Dendritic cell treated with granulocyte-macrophage colony-stimulating factor and Interleukin-4, amounts not matched to agents 40 ng/mL and 50 ng/mL, for 4 days (primary cell): ENCODE results near the gene ISG15.
"Not testable (repeated sequence)": the region's sequence is repeated elsewhere in the genome, so short reads cannot be mapped to it uniquely, and the experiment has no call there.

Experiments
- H3K27ac Mint-ChIP-seq: one replicate; pipeline ENCODE4 v1.8.0; 2022; ENCODE audit warnings: mild to moderate bottlenecking, mixed read lengths
- H3K27me3 Mint-ChIP-seq: one replicate; pipeline ENCODE4 v1.8.0; 2022; ENCODE audit warnings: mild to moderate bottlenecking, mixed read lengths
- H3K36me3 Mint-ChIP-seq: one replicate; pipeline ENCODE4 v1.8.0; 2022; ENCODE audit warnings: low read depth, mixed read lengths
- H3K4me1 Mint-ChIP-seq: one replicate; pipeline ENCODE4 v1.8.0; 2022; ENCODE audit warnings: low read depth, mixed read lengths
- H3K4me3 Mint-ChIP-seq: one replicate; pipeline ENCODE4 v1.8.0; 2022; ENCODE audit warnings: mild to moderate bottlenecking, moderate library complexity, mixed read lengths
- H3K9me3 Mint-ChIP-seq: one replicate; pipeline ENCODE4 v1.8.0; 2022; ENCODE audit warnings: mixed read lengths
- intact Hi-C: fragments of 100-400 bp; cut with micrococcal nuclease; formaldehyde crosslinking; loops from one replicate; pipeline ENCODE4 v1.15.0; 2022

Gene ISG15

DNA sequence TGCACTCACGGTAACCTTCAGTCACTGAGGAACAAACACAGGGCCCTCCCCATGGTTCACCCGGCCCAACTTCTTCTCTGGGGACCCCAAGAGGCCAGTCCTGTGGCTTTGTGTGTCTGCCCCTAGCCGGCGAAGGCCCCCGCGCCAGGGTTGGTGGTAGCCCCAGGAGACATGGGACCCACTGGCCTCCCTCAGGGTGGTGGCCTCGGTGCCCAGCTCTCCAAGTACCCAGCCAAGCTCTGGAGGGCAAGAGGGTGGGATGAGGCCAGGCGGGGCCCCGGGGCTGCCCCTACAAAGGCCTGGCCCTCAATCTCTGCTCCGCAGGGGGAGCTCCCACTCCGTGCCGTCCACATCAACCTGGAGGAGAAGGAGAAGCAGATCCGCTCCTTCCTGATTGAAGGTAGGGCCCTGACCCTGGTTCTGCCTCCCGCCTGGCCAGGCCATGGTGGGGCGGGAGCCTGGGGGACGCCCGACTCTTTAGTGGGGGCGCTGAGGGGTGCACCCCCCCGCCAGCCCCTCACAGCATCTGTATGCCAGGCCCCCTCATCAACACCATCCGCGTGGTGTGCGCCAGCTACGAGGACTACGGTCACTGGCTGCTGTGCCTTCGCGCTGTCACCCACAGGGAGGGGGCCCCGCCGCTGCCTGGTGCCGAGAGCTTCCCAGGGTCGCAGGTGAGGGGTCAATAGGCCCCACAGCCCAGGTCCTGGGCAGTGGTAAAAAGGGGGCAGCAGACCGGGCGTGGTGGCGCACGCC is 41.4 kb upstream of the ISG15 start:
- Mint-ChIP-seq H3K36me3 (no peaks in the 10 kb centered on the region), H3K27ac (no peak overlapping the region), H3K4me1 (peaks cover 9% of the 10 kb centered on the region), H3K9me3 (no peaks in the 10 kb centered on the region), H3K4me3 (no peak overlapping the region), H3K27me3 (peaks cover 77% of the 10 kb centered on the region)
- intact Hi-C loops: no loop called here

DNA sequence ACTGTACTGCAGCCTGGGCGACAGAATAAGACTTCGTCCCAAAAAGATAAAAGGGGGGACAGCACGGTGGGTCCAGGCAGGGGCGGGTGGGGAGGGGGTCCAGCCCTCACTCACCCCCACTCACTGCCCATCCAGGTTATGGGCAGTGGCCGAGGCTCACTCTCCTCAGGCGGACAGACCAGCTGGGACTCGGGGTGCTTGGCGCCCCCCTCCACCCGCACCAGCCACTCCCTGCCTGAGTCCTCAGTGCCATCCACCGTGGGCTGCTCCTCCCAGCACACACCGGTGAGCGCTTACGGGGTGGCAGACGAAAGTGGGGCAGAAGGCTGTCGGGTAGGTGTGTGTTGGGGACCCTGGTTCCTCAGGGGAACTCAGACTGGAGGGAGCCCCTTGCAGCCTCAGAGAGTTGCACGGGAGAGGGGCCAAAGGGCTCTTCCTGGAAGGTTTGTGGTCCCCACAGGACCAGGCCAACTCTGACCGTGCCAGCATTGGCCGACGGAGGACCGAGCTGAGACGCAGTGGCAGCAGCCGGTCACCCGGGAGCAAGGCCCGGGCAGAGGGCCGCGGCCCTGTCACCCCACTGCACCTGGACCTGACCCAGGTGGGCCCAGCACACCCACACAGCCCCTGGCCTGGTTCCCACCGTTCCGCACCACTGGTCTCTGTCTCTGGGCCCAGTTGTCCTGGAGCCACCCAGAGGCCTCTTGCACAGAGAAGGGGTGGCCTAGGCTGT is 40.4 kb upstream of the ISG15 start:
- intact Hi-C loops: no loop called here
- H3K27ac Mint-ChIP-seq: no peak overlapping the region
- H3K4me3 Mint-ChIP-seq: no peak overlapping the region
- peaks cover 5% of the 10 kb centered on the region for H3K4me1 Mint-ChIP-seq
- H3K36me3 Mint-ChIP-seq: no peaks in the 10 kb centered on the region
- H3K9me3 Mint-ChIP-seq: no peaks in the 10 kb centered on the region
- peaks cover 69% of the 10 kb centered on the region for H3K27me3 Mint-ChIP-seq

DNA sequence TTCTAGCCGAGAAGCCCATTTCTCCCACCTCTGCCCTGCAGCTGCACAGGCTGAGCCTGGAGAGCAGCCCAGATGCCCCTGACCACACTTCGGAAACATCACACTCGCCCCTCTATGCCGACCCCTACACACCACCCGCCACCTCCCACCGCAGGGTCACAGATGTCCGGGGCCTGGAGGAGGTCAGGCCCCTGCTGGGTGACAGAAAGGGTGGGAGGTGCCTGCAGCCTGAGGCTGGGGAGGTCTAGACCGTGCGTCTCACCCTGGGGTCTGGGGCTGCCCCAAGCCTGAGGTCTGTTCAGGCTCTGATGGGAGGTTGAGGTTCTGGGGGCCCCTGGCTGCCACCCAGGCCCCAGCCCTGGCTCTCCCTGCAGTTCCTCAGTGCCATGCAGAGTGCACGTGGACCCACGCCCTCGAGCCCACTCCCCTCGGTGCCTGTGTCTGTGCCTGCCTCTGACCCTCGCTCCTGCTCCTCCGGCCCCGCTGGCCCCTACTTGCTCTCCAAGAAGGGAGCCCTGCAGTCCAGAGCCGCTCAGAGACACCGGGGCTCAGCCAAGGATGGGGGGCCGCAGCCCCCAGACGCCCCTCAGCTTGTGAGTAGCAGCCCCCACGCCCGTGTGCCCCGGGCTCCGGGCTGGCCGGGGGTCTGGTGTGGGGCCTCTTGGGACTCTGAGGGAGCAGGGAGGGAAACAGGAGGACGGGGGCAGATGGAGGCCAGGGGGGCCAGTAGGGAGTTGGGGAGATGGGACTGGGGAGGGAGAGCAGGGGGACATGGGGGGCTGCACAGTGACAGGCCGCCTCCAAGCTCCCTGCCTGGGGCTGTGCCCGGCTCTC is 39.6 kb upstream of the ISG15 start:
- no peak overlapping the region for H3K4me3 Mint-ChIP-seq
- no peaks in the 10 kb centered on the region for H3K9me3 Mint-ChIP-seq
- H3K4me1 Mint-ChIP-seq: peaks cover 5% of the 10 kb centered on the region
- no peak overlapping the region for H3K27ac Mint-ChIP-seq
- peaks cover 65% of the 10 kb centered on the region for H3K27me3 Mint-ChIP-seq
- intact Hi-C loops: no loop called here
- H3K36me3 Mint-ChIP-seq: no peaks in the 10 kb centered on the region

DNA sequence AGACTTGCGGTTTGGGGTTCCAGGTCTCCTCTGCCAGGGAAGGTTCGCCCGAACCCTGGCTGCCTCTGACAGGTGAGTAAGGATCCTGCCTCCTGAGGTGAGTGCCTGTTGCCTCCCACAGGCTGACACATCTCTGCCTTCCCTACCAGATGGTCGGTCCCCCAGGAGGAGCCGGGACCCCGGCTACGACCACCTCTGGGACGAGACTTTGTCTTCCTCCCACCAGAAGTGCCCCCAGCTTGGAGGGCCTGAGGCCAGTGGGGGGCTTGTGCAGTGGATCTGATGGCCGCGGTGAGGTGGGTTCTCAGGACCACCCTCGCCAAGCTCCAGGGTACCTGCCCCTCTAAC is 39.0 kb upstream of the ISG15 start:
- peaks cover 64% of the 10 kb centered on the region for H3K27me3 Mint-ChIP-seq
- H3K4me3 Mint-ChIP-seq: no peak overlapping the region
- no peak overlapping the region for H3K27ac Mint-ChIP-seq
- intact Hi-C loops: no loop called here
- H3K4me1 Mint-ChIP-seq: peaks cover 5% of the 10 kb centered on the region
- H3K36me3 Mint-ChIP-seq: no peaks in the 10 kb centered on the region
- no peaks in the 10 kb centered on the region for H3K9me3 Mint-ChIP-seq

DNA sequence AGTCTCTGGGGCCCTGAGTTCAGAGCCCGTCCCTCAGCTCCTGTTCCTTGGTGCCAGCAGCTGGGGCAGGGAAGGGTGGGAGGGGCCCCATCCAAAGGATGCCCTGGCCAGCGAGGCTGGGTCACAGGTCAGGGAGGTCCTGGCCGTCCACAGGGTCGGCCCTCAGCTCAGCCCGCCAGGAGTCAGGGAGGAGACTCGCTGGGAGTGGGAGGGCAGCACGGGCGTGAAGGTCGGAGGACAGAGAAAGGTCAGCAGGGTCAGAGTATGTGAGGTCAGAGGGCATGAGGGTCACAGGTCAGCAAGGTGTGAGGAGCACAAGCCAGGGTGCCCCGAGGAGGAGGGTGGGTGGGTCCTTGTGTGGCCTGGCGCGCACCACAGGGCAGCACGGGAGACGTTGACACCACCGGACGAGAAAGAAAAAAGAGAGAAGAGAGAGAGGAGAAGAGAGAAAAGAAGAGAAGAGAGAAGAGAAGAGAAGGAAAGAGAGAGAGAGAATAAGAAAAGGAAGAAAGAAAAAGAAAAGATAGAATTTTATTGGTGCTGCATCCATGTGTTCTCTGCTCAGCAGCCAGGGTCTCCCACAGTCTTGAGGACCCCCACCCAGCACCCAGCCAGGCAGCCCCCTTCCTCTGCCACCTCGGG is 38.5 kb upstream of the ISG15 start:
- no peak overlapping the region for H3K27ac Mint-ChIP-seq
- intact Hi-C loops: no loop called here
- H3K4me1 Mint-ChIP-seq: peaks cover 5% of the 10 kb centered on the region
- H3K4me3 Mint-ChIP-seq: no peak overlapping the region
- H3K36me3 Mint-ChIP-seq: no peaks in the 10 kb centered on the region
- no peaks in the 10 kb centered on the region for H3K9me3 Mint-ChIP-seq
- H3K27me3 Mint-ChIP-seq: peaks cover 62% of the 10 kb centered on the region

DNA sequence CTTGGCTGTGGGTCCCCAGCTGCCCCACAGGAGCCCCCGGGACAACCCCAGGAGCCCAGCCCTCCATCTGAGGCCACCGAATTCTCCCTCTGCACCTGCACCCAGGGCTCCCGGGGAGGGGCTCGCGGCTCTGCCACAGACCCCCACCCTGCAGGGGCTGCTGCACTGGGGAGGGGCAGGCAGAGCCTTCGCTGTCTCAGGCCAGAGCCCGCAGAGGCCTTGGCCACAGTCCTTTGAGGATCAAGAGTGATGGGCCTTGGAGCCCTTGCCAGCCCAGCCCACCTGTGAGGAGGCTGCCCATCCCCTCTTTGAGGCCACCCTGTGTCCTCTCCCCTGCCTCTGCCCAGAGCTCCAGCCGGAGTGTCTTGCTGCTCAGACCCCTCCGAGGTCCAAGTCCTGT is 37.9 kb upstream of the ISG15 start:
- H3K9me3 Mint-ChIP-seq: no peaks in the 10 kb centered on the region
- peaks cover 5% of the 10 kb centered on the region for H3K4me1 Mint-ChIP-seq
- peaks cover 60% of the 10 kb centered on the region for H3K27me3 Mint-ChIP-seq
- no peak overlapping the region for H3K4me3 Mint-ChIP-seq
- no peaks in the 10 kb centered on the region for H3K36me3 Mint-ChIP-seq
- no peak overlapping the region for H3K27ac Mint-ChIP-seq
- intact Hi-C loops: no loop called here

DNA sequence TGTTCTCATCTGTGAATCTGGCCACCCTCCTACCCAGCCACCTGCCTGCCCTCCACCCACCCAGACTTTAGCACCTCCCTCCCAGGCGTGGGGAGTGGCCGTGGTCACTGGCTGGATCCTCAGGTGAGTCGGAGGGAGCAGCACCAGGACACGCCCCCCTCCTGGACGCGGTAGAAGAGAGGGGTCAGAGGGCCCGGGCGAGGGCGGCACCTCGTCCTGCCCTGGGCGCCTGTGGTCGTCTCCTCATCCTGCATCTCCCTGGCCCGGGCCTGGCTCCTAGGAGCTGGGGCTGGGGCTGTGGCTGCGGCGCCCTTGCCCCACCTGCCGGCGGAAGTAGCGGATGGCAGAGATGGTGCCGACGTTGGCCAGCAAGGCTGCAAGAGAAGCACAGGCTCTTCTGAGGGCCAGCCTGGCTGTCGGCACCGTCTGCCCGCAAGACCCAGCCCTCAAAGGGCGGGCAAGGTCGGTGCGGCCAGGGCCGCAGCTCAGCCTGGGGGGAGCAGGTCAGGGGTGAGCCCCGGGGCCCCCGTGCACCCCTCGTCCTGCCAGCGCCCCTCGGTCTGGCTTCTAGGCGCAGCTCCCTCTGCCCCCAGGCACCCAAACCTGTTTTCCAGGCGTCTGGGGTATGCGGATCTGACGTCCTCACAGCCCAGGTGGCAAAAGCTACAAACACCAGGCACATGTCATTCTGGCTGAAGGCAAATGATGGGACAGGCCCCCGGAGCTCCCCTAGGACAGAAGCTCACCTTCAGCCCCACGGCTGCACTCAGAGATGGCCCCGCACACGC is 37.2 kb upstream of the ISG15 start:
- Mint-ChIP-seq H3K4me1 (peaks cover 5% of the 10 kb centered on the region), H3K27ac (no peak overlapping the region), H3K9me3 (no peaks in the 10 kb centered on the region), H3K36me3 (no peaks in the 10 kb centered on the region), H3K4me3 (no peak overlapping the region), H3K27me3 (peaks cover 59% of the 10 kb centered on the region)
- intact Hi-C loops: loop anchor here (1.0 kb wide), 1 partner anchor 72 kb away; no protein-coding TSS in a partner anchor

DNA sequence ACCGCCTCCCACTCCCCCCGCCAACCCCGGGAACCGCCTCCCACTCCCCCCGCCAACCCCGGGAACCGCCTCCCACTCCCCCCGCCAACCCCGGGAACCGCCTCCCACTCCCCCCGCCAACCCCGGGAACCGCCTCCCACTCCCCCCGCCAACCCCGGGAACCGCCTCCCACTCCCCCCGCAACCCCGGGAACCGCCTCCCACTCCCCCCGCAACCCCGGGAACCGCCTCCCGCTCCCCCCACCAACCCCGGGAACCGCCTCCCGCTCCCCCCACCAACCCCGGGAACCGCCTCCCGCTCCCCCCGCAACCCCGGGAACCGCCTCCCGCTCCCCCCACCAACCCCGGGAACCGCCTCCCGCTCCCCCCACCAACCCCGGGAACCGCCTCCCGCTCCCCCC is 36.5 kb upstream of the ISG15 start:
- H3K9me3 Mint-ChIP-seq, H3K27ac Mint-ChIP-seq, H3K4me1 Mint-ChIP-seq, H3K4me3 Mint-ChIP-seq, H3K36me3 Mint-ChIP-seq: not testable (repeated sequence)
- intact Hi-C loops: loop anchor here (1.0 kb wide), 1 partner anchor 72 kb away; no protein-coding TSS in a partner anchor
- H3K27me3 Mint-ChIP-seq: peaks cover 56% of the 10 kb centered on the region

DNA sequence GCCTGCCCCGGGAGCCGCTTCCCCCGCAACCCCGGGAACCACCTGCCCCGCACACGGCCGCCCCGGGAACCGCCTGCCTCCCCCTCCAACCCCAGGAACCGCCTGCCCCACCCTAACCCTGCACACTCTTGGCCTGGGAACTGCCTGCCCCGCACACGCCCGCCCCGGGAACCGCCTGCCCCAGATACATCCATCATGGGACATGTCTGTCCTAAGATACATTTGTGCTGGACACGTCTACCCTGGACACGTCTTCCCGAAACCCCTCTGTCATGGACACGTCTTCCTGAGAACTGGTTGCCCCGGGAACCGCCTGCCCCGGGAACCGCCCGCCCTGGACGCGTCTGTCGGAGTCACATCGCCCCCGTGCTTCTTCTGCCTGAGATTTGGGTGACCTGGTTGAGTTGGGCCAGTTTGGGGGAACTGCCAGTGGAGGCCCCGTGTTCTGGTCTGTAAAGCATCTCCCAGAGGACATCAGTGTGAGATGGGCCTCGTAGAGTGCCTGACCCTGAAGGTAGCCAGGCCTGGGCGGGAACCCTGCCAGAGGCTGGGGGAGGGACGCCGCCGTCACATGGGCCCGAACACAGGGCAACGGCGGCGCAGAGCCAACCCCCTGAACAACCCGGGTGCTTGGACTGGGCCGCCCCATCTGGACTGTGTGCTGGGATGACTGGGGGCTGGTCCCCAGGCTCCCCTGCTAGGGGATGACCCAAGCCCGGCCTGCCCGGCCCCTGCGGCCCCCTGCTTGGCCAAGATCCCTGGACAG is 35.0 kb upstream of the ISG15 start:
- H3K4me1 Mint-ChIP-seq: peaks cover 5% of the 10 kb centered on the region
- H3K27me3 Mint-ChIP-seq: peaks cover 55% of the 10 kb centered on the region
- H3K27ac Mint-ChIP-seq: no peak overlapping the region
- no peak overlapping the region for H3K4me3 Mint-ChIP-seq
- intact Hi-C loops: no loop called here
- no peaks in the 10 kb centered on the region for H3K36me3 Mint-ChIP-seq
- H3K9me3 Mint-ChIP-seq: no peaks in the 10 kb centered on the region

DNA sequence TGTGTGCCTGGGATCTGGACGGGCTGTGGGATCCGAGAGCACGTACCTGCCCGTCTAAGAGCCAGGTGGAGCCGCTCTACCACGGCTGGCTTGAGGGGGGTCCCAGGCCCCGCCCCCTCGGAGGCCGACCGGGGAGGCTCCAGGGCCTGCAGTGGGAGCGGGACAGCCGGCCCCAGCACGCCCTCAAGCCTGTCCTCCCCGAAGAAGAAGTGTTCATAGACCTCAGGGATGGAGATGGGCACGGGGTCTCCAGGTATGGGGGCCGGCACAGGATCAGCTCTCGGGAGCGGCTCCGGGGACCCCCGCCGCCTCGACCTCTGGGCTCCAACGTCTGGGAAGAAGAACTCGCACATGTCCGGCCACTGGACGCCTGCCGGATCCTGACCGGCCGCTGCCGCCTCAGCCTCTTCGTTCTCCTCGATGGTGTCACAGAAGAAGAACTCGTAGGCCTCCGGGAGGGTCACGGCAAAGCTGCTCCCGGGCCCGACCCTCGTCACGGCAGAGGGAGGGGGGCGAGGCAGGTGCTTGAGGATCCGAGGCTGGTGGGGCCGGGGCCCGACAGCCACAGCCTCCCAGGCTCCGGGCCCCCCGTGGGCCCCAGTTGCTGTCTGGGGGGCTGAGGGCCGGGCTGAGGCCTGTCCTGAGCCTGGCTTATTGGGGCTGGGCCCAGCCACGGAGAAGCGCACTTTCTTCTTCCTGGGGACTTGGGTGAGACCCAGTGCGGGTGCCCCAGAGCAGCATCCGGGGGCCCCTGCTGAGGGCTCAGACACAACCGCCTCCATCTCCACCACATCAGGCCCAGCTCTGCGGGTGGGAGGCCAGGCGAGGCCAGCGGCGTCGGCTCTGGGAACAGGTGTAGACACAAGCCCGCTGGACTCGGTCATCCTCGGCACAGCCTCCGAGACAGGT is 34.2 kb upstream of the ISG15 start:
- H3K36me3 Mint-ChIP-seq: no peaks in the 10 kb centered on the region
- no peaks in the 10 kb centered on the region for H3K9me3 Mint-ChIP-seq
- H3K27ac Mint-ChIP-seq: no peak overlapping the region
- no peak overlapping the region for H3K4me3 Mint-ChIP-seq
- intact Hi-C loops: no loop called here
- H3K4me1 Mint-ChIP-seq: peaks cover 5% of the 10 kb centered on the region
- peaks cover 57% of the 10 kb centered on the region for H3K27me3 Mint-ChIP-seq

DNA sequence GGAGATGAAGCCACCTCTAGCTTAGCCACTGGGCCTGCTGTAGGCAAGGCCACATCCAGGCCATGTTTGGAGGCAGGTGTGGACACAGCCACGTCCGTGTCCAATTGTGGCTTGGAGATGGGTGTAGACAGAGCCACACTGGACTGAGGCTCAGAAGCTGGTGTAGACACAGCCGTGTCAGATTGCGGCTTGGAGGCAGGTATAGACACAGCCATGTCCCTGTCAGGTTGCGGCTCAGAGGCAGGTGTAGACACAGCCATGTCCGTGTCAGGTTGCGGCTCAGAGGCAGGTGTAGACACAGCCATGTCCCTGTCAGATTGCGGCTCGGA is 33.6 kb upstream of the ISG15 start:
- Mint-ChIP-seq H3K36me3 (no peaks in the 10 kb centered on the region), H3K27me3 (peaks cover 52% of the 10 kb centered on the region), H3K27ac (no peak overlapping the region), H3K9me3 (no peaks in the 10 kb centered on the region), H3K4me3 (no peak overlapping the region), H3K4me1 (peaks cover 5% of the 10 kb centered on the region)
- intact Hi-C loops: no loop called here

DNA sequence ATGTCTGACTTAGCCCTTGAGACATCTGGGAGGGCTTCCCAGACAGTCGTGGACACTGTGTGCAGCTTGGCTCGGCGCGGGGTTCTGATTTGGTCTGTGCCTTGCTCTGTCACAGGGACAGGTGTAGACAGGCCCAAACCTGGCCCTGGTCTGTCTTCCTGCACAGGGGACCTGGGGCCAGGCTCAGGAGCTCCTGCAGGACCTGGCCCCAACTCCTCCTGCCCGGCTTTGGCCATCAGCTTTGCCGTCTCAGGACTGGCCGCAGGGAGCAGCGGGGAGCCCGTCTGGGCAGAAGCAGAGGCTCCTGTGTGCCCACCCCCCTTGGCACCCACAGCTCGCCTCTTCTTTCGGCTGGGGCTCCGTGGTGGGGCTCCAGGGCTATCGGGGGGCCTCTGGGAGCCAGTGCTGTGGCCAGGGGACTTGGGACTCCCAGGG is 33.1 kb upstream of the ISG15 start:
- peaks cover 5% of the 10 kb centered on the region for H3K4me1 Mint-ChIP-seq
- no peak overlapping the region for H3K4me3 Mint-ChIP-seq
- no peak overlapping the region for H3K27ac Mint-ChIP-seq
- H3K27me3 Mint-ChIP-seq: peaks cover 53% of the 10 kb centered on the region
- intact Hi-C loops: no loop called here
- H3K9me3 Mint-ChIP-seq: no peaks in the 10 kb centered on the region
- H3K36me3 Mint-ChIP-seq: no peaks in the 10 kb centered on the region
